Adrenal gland (tissue), 5 donors: ENCODE data around the gene GBA2.

Experiments
- CTCF ChIP-seq, 6 experiments: fragments of 450-650 bp in 4 of 6; fragments of 200-600 bp in 2 of 6; sonication (generic) in 1 of 6; IDR thresholded peaks; 1 replicate in 5 of 6; 2 replicates in 1 of 6; pipeline versions ENCODE4 v1.5.1 to v1.8.0; 2016 to 2021; ENCODE audit warnings: antibody characterized with exemption in 6 of 6, mild to moderate bottlenecking in 2 of 6, moderate library complexity in 1 of 6
- POLR2A ChIP-seq, 2 donors: fragments of 450-650 bp; IDR thresholded peaks; one replicate each; pipeline ENCODE4 v1.6.1; 2017; ENCODE audit warnings: antibody characterized with exemption in 2 of 2, mild to moderate bottlenecking in 2 of 2, moderate library complexity in 1 of 2
- donor health status: DM: no; HTN: no; CAD: no.

- TF ChIP-seq CTCF (IDR thresholded peaks at IDR 0.05) (no peak), POLR2A (IDR thresholded peaks at IDR 0.05) (no peak)
Observed at GRCh38 chr9:35726931-35727330, 22.1 kb downstream of the GBA2 start.
